Measurements from ENCODE around the gene DCAF8.
"Not testable (repeated sequence)": the region's sequence is repeated elsewhere in the genome, so short reads cannot be mapped to it uniquely, and the experiment has no call there.

DCAF8 gene

GRCh38 chr1:160300173-160300572 is 37.8 kb upstream of the DCAF8 start:
- H3K27me3 ChIP-seq (ENCODE audit: insufficient read depth, low read depth, severe bottlenecking) = no peaks in the 10 kb centered on the region
- no peak for DNase-seq

GRCh38 chr1:160296036-160296435 is 33.7 kb upstream of the DCAF8 start:
- TF ChIP-seq CTCF (IDR thresholded peaks at IDR 0.05; ENCODE audit: low read depth, low read length) = no peak

More at GRCh38 chr1:160300173-160300572, 37.8 kb upstream of the DCAF8 start:
- no peak for TF ChIP-seq CTCF (IDR thresholded peaks at IDR 0.05; ENCODE audit: low read depth, low read length)
- no peaks in the 10 kb centered on the region for H3K9me3 ChIP-seq (ENCODE audit: severe bottlenecking)
- H3K36me3 ChIP-seq = peaks cover 87% of the 10 kb centered on the region
- no peak overlapping the region for H3K27ac ChIP-seq
- H3K4me3 ChIP-seq (ENCODE audit: low read depth, low read length) = no peak overlapping the region

GRCh38 chr1:160293020-160293968 is 30.9 kb upstream of the DCAF8 start:
- H3K9me3 ChIP-seq (ENCODE audit: severe bottlenecking) = no peaks in the 10 kb centered on the region
- H3K27ac ChIP-seq = peak overlapping the region; percentile 41
- H3K4me3 ChIP-seq (ENCODE audit: low read depth, low read length) = no peak overlapping the region
- DNase-seq = no peak
- TF ChIP-seq CTCF (IDR thresholded peaks at IDR 0.05; ENCODE audit: low read depth, low read length) = no peak
- peaks cover 93% of the 10 kb centered on the region for H3K36me3 ChIP-seq
- H3K27me3 ChIP-seq (ENCODE audit: insufficient read depth, low read depth, severe bottlenecking) = no peaks in the 10 kb centered on the region

More at GRCh38 chr1:160296036-160296435, 33.7 kb upstream of the DCAF8 start:
- Histone ChIP-seq H3K9me3 (ENCODE audit: severe bottlenecking) (no peaks in the 10 kb centered on the region), H3K27me3 (ENCODE audit: insufficient read depth, low read depth, severe bottlenecking) (no peaks in the 10 kb centered on the region), H3K27ac (no peak overlapping the region), H3K4me3 (ENCODE audit: low read depth, low read length) (no peak overlapping the region), H3K36me3 (peaks cover 98% of the 10 kb centered on the region)
- DNase-seq = no peak

- peak; percentile 89 for DNase-seq
- Histone ChIP-seq H3K36me3 (peaks cover 76% of the 10 kb centered on the region), H3K4me3 (ENCODE audit: low read depth, low read length) (no peak overlapping the region), H3K9me3 (ENCODE audit: severe bottlenecking) (no peaks in the 10 kb centered on the region), H3K27me3 (ENCODE audit: insufficient read depth, low read depth, severe bottlenecking) (no peaks in the 10 kb centered on the region), H3K27ac (no peak overlapping the region; the same call in none of the 2 replicates)
- TF ChIP-seq CTCF (IDR thresholded peaks at IDR 0.05; ENCODE audit: low read depth, low read length) = peak; percentile 96
Measured at GRCh38 chr1:160291248-160292220, 29.2 kb upstream of the DCAF8 start.

- not testable (repeated sequence) for H3K4me3 ChIP-seq (ENCODE audit: low read depth, low read length); H3K27ac ChIP-seq; DNase-seq; H3K27me3 ChIP-seq (ENCODE audit: insufficient read depth, low read depth, severe bottlenecking); H3K9me3 ChIP-seq (ENCODE audit: severe bottlenecking)
- peaks cover 44% of the 10 kb centered on the region for H3K36me3 ChIP-seq
Measured at GRCh38 chr1:160287769-160288168, 25.4 kb upstream of the DCAF8 start.

GRCh38 chr1:160285506-160285905 is 23.2 kb upstream of the DCAF8 start:
- H3K9me3 ChIP-seq (ENCODE audit: severe bottlenecking) = no peaks in the 10 kb centered on the region
- no peaks in the 10 kb centered on the region for H3K27me3 ChIP-seq (ENCODE audit: insufficient read depth, low read depth, severe bottlenecking)
- peak overlapping the region; percentile 82 for H3K4me3 ChIP-seq (ENCODE audit: low read depth, low read length)
- no peak overlapping the region for H3K27ac ChIP-seq
- no peak for DNase-seq
- no peak for TF ChIP-seq CTCF (IDR thresholded peaks at IDR 0.05; ENCODE audit: low read depth, low read length)
- H3K36me3 ChIP-seq = peaks cover 44% of the 10 kb centered on the region

Measured in WERI-Rb-1 (cell line).